Large intestine (tissue), 3 donors: ENCODE results near the gene RFX2. TPM values are rescaled to one million over a fixed set of nuclear protein-coding genes. Genes with fewer than 3 reads are reported as not detected.

Source experiments
- DNase-seq, 2 donors: peaks; one replicate each; pipeline versions ENCODE4 v3.0.0 to v3.0.0-alpha.2; 2013
- H3K27ac ChIP-seq: one replicate; pipeline ENCODE4 v1.5.1; 2013; ENCODE audit warnings: low read length
- H3K27me3 ChIP-seq: 2 replicates; pipeline ENCODE4 v1.6.1; 2013; ENCODE audit warnings: low read length; ENCODE audit not compliant: control insufficient read depth, insufficient read depth
- H3K36me3 ChIP-seq: 2 replicates; pipeline ENCODE4 v1.6.1; 2013; ENCODE audit warnings: low read length; ENCODE audit not compliant: control insufficient read depth, insufficient read depth
- H3K4me1 ChIP-seq: one replicate; pipeline ENCODE4 v1.6.1; 2013; ENCODE audit warnings: low read length; ENCODE audit not compliant: control insufficient read depth, insufficient read depth
- H3K4me3 ChIP-seq: one replicate; pipeline ENCODE4 v1.5.1; 2013; ENCODE audit warnings: low read length
- H3K9me3 ChIP-seq: one replicate; pipeline ENCODE4 v1.6.1; 2013; ENCODE audit warnings: mild to moderate bottlenecking, low read depth, low read length, moderate library complexity; ENCODE audit not compliant: control insufficient read depth
- WGBS: methylation state at CpG from one replicate; pipeline ENCODE4 v1.1.5; 2013; ENCODE audit warnings: low lambda C conversion rate; ENCODE audit not compliant: insufficient coverage; 5-methylcytosine and 5-hydroxymethylcytosine counted together
- polyA plus RNA-seq: library from polyadenylated mRNA; unstranded; fragments of 120-200 nt; gene quantifications from one replicate; pipeline ENCODE4 v1.2.1, GENCODE V29; 2013

RFX2 gene
- polyA plus RNA-seq, 1 donor = 13.1 TPM

GRCh38 chr19:6092329-6093286 lies 17.7 kb downstream of the RFX2 start:
- WGBS = 80% methylated on average over 1 of the region's 40 CpGs
- peak overlapping the region; percentile 93 for H3K27ac ChIP-seq
- DNase-seq = peak; percentile 94 to 98
- no peaks in the 10 kb centered on the region for H3K36me3 ChIP-seq
- H3K27me3 ChIP-seq = no peaks in the 10 kb centered on the region
- H3K4me3 ChIP-seq = peak overlapping the region; percentile 19
- H3K4me1 ChIP-seq = peaks cover 32% of the 10 kb centered on the region
- H3K9me3 ChIP-seq = no peaks in the 10 kb centered on the region

GRCh38 chr19:6091771-6092291 lies 18.5 kb downstream of the RFX2 start:
- WGBS = 14% methylated on average over 3 of the region's 8 CpGs
- Histone ChIP-seq H3K36me3 (no peaks in the 10 kb centered on the region), H3K27me3 (no peaks in the 10 kb centered on the region), H3K9me3 (no peaks in the 10 kb centered on the region), H3K27ac (peak overlapping the region; percentile 93), H3K4me3 (peak overlapping the region; percentile 19), H3K4me1 (peaks cover 38% of the 10 kb centered on the region)
- DNase-seq = peak; percentile 43 to 82

- Histone ChIP-seq H3K27me3 (no peaks in the 10 kb centered on the region), H3K36me3 (no peaks in the 10 kb centered on the region), H3K4me3 (no peak overlapping the region), H3K27ac (peak overlapping the region; percentile 93), H3K4me1 (peaks cover 47% of the 10 kb centered on the region), H3K9me3 (no peaks in the 10 kb centered on the region)
- no peak for DNase-seq
- WGBS = 100% methylated on average over 1 of the region's 3 CpGs
Measured at GRCh38 chr19:6090634-6091033, 19.7 kb downstream of the RFX2 start.

DNA sequence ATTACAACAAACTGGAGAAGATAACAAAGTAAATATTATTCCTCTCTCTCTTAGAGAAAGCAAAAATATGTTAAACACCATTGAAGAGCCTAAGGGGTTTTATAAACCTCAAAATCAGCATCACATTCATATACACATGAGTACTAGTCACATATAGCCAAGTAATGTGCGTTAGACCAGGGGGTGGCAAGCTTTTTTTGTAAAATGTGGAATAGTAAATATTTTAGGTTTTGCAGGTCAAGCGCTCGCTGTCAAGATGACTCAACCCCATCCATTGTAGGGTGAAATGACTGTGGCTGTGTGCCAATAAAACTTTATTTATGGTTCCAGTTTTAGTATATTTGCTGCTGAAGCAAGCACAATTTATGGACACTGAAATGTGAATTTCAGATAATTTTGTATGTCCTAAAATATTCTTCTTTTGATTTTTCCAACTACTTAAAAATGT lies 21.7 kb downstream of the RFX2 start:
- Histone ChIP-seq H3K27ac (peak overlapping the region; percentile 86), H3K9me3 (no peaks in the 10 kb centered on the region), H3K4me1 (peaks cover 47% of the 10 kb centered on the region), H3K27me3 (no peaks in the 10 kb centered on the region), H3K36me3 (no peaks in the 10 kb centered on the region), H3K4me3 (no peak overlapping the region)
- no peak for DNase-seq
- WGBS = 100% methylated on average over 2 of the region's 3 CpGs

DNA sequence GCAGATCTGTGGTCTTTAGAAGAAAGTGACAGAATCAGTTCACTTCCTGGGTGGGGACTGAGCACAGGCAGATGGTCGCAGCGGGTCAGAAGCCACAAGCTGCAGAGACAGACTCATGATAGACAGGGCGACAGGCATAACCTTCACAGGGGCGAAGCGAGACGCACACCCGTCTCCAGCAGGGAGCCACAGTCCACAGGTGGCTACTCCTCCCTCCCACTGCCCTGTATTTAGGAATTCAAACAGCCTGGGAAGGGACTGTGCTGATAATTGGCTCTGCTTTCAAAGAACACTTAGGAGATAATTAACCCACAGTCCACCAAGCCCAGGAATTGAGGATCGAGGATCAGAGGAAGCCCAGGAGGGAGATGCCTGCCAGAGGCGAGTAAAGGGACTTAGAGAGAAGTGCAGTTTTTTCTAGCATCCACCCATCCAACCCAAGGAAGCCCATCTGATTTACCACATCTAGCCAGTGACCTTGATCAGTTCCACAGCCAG lies 23.2 kb downstream of the RFX2 start:
- no CpG with 5 or more reads among the region's 9 CpGs for whole genome bisulfite sequencing
- DNase-seq = peak; percentile 60 to 84
- H3K36me3 ChIP-seq = no peaks in the 10 kb centered on the region
- H3K4me1 ChIP-seq = peaks cover 38% of the 10 kb centered on the region
- H3K9me3 ChIP-seq = no peaks in the 10 kb centered on the region
- peak overlapping the region; percentile 13 for H3K4me3 ChIP-seq
- no peaks in the 10 kb centered on the region for H3K27me3 ChIP-seq
- peak overlapping the region; percentile 86 for H3K27ac ChIP-seq

GRCh38 chr19:6086068-6086788 lies 24.1 kb downstream of the RFX2 start:
- H3K27ac ChIP-seq = peak overlapping the region; percentile 86
- peaks cover 31% of the 10 kb centered on the region for H3K4me1 ChIP-seq
- WGBS = 34% methylated on average over 3 of the region's 12 CpGs
- H3K9me3 ChIP-seq = no peaks in the 10 kb centered on the region
- no peak overlapping the region for H3K4me3 ChIP-seq
- H3K27me3 ChIP-seq = no peaks in the 10 kb centered on the region
- no peaks in the 10 kb centered on the region for H3K36me3 ChIP-seq
- peak in 1 of 2 donors; percentile 75 for DNase-seq

- no peak for DNase-seq
- Histone ChIP-seq H3K27me3 (no peaks in the 10 kb centered on the region), H3K36me3 (no peaks in the 10 kb centered on the region), H3K4me1 (peaks cover 27% of the 10 kb centered on the region), H3K27ac (no peak overlapping the region), H3K4me3 (no peak overlapping the region), H3K9me3 (no peaks in the 10 kb centered on the region)
- WGBS = no CpG with 5 or more reads among the region's 2 CpGs
Measured at GRCh38 chr19:6084821-6085220, 25.5 kb downstream of the RFX2 start.

- DNase-seq = no peak
- Histone ChIP-seq H3K27me3 (no peaks in the 10 kb centered on the region), H3K4me1 (no peaks in the 10 kb centered on the region), H3K27ac (no peak overlapping the region), H3K4me3 (no peak overlapping the region), H3K36me3 (no peaks in the 10 kb centered on the region), H3K9me3 (no peaks in the 10 kb centered on the region)
- 60% methylated on average over 1 of the region's 5 CpGs for WGBS
Measured at GRCh38 chr19:6079107-6079506, 31.2 kb downstream of the RFX2 start.

GRCh38 chr19:6078068-6078467 lies 32.2 kb downstream of the RFX2 start:
- Histone ChIP-seq H3K9me3 (no peaks in the 10 kb centered on the region), H3K27ac (no peak overlapping the region), H3K4me1 (no peaks in the 10 kb centered on the region), H3K4me3 (no peak overlapping the region), H3K27me3 (no peaks in the 10 kb centered on the region), H3K36me3 (no peaks in the 10 kb centered on the region)
- WGBS = no CpG with 5 or more reads among the region's 4 CpGs
- DNase-seq = no peak
